HUDEP-2 (cell line): ENCODE data around the gene DCAF6.
"Not testable (repeated sequence)": the region's sequence is repeated elsewhere in the genome, so short reads cannot be mapped to it uniquely, and the experiment has no call there.

ENCODE experiments used
- DNase-seq, 76 experiments: peaks; one replicate each; lab custom pipeline; 2025; ENCODE audit not compliant: unreplicated experiment in 76 of 76; lab: John Stamatoyannopoulos, UW

Gene DCAF6, protein sequence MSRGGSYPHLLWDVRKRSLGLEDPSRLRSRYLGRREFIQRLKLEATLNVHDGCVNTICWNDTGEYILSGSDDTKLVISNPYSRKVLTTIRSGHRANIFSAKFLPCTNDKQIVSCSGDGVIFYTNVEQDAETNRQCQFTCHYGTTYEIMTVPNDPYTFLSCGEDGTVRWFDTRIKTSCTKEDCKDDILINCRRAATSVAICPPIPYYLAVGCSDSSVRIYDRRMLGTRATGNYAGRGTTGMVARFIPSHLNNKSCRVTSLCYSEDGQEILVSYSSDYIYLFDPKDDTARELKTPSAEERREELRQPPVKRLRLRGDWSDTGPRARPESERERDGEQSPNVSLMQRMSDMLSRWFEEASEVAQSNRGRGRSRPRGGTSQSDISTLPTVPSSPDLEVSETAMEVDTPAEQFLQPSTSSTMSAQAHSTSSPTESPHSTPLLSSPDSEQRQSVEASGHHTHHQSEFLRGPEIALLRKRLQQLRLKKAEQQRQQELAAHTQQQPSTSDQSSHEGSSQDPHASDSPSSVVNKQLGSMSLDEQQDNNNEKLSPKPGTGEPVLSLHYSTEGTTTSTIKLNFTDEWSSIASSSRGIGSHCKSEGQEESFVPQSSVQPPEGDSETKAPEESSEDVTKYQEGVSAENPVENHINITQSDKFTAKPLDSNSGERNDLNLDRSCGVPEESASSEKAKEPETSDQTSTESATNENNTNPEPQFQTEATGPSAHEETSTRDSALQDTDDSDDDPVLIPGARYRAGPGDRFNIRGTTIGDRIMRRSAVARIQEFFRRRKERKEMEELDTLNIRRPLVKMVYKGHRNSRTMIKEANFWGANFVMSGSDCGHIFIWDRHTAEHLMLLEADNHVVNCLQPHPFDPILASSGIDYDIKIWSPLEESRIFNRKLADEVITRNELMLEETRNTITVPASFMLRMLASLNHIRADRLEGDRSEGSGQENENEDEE

DNA sequence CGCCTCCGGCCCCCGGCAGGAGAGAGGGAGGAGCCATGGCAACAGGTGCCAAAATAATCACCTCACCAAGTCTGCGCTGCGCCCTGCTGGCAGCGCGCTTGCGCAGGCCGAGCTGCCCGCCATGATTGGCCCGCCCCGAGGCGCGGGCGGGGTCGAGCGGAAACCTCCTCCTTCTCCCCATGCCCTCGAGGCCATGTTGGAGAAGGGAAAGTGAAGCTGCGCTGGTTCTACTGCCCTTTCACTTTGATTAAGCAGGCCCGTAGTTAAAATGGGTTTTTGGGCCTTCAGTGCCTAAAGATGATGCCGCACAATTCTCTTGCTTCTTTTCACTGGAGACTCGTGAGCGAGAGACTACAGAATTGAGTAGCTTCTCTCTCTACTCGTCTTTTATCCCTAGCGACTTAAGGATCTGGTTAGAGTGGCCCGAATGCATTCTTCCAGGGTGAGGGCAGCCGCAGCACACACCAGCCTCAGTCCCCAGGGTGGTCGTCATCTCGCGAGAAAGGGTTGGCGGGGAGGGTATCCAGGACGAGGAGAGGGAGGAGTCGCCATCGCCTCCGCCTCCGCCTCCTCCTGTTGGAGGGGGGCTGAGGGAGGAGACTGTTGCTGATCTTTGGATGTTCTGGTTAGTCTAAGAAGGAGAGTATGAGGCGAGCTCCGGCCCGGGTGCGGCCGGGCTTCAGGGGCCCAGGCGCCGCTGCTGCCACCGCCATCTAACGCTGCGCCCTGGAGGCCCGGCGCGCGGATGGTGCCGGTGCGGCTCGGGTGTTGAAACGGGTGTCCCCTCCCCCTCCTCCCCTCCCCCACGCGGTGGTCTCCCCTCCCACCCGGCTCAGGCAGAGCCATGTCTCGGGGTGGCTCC lies at the start of gene DCAF6:
Gene DCAF6, plus strand, starts transcription at position 616 of the 862 bp plus-strand sequence. Its CDS starts 229 bp downstream, at position 845.
- DNase-seq = peak; percentile 57 to 99 (median 95)

DNA sequence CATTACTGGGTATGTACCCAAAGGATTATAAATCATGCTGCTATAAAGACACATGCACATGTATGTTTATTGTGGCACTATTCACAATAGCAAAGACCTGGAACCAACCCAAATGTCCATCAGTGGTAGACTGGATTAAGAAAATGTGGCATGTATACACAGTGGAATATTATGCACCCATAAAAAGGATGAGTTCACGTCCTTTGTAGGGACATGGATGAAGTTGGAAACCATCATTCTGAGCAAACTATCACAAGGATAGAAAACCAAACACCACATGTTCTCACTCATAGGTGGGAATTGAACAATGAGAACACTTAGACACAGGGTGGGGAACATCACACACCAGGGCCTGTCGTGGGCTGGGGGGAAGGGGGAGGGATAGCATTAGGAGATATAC lies 49.3 kb upstream of the DCAF6 start:
- DNase-seq = not testable (repeated sequence)

DNA sequence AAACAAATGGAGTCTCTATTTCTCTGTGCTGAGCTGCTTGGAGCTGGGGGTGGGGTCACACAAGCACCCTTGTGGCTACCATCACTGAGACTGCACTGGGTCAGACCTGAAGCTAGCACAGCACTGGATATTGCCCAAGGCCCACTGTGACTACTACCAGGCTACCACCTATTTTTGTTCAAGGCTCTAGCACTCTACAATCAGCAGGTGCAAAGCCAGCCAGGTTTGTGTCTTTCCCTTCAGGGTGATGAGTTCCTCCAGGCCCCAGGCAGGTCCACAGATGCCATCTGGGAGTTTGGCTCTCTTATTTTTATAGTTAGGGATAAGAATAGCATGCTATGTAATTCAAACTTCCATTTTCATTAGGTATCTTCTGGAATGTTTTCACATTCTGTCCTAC lies 46.1 kb upstream of the DCAF6 start:
- DNase-seq = no peak

DNA sequence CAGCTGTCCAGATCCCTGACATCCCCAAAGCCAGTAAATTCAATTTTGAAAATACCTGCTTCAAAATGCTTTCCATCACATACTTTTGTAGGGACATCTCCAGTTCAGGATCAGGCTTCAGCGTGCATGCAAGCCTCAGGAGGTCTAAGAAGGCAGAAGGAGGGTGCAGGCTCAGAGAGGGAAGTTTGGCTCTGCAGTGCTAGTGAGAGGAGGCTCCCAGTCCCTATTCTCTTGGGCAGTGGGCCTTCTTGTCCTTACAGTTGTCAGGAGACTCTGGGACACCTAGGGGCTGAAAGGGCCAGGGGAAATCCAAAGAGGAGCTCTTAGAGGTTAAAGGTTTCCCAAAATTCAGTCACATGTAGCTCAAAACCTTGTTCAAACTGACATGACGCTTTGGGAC lies 42.7 kb upstream of the DCAF6 start:
- no peak for DNase-seq

DNA sequence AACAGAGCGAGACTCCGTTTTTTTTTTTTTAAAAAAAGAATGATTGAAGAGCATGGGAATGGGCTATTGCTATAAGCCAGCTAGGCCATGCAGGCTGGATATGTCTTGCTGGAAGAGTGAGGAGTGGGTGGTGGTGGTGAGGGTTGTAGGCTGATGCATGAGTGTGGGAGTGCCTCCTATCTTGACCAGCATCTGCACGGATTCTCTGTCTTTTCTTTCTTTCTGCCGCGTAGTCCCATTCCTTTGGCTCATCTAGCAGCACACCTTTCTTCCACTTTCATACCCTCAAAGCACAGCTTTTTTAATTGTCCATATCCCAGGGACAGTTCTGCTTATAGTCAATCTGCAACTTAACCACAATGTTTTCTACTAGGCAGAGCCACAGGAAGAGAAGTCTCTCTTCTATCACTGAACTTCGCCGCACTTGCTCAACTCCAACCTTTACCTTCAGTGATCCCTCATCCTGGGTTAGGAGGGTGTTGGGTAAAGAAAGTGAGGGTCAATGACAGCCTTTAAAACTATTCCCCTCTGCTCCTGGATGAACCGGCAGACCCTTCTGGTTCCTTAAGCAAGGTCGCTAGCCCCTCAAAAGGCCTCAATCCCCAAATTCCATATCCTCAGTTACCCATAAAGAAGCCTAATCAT lies 37.8 kb upstream of the DCAF6 start:
- no peak for DNase-seq

DNA sequence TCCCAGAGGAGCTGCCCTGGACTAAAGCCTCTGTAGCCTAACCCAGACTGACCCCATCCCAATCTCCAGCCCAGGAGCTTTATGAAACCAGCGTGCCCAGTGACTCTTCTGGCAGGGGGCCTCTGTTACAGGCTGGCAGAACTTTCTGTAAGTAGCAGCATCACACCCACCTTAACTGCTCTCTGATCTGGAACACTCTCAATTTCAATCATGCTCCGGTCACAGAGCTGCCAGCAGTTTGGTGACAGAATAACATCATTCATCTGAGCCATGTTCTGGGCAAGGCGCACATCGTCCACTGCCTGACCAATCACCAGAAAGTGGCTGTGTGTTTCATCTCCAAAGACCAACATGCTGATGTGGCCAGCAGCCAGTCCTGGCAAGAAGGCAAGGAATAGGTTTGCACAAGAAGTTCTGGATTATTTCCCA lies 37.2 kb upstream of the DCAF6 start:
- no peak for DNase-seq

DNA sequence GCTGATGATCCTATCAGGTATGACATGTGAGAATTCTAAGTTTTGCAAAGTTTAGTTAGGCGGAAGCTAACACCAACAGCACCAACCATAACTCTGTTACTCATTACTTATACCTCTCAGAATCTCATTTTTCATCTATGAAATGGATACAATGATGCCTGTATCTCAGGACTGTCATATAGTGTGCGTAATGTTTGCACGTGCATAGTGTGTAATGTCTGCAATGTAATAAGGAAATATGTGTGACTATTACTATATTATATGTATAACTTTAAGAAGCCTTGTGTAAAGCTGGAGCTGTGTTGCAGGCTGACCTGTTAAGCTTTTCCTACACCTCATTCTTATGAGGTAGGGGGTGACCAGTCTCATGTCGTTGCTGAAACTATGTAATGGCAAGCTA lies 35.6 kb upstream of the DCAF6 start:
- no peak for DNase-seq

DNA sequence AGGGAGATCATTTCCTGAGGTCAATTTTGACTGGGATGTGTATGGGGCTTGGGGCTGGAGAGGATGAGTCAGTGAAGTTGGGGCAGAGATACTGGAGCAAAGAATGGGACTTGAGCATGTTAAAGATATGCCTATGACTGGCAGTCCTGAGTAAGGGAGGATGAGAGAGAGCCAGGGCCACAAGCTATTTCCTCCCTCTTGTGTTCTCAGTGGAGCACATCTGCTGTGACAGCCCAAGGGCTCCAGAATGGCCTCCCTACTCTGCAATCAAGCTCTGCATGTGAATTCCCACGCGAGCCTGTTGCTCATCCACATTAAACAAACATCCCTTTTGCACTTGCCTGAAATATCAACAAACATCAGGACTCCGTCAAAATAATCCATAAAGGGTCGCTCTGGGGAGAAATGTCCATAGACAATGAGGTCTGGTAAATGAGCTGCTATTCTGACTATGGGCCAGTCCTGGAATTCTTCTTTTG lies 31.8 kb upstream of the DCAF6 start:
- peak in 1 of 76 experiments; percentile 5 for DNase-seq

DNA sequence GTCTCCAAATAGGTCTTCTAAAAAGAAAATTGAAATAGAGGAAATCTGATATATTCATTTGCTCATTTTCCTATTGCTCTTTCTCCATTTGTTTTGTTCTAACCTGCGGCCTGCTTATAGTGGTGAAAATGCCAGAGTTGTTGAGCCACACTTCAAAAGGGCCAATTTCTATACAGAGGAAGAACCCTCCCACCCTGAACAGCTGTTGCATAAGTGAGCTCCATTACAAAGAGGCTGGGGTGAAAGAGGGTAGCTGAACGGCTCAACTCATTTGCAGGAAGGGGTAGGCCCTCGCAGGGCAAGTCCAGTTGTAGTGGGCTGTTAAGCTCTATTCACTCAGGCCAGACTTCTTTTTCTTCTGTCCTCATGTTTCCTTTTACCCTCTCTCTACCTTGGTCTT lies 31.3 kb upstream of the DCAF6 start:
- DNase-seq = no peak

DNA sequence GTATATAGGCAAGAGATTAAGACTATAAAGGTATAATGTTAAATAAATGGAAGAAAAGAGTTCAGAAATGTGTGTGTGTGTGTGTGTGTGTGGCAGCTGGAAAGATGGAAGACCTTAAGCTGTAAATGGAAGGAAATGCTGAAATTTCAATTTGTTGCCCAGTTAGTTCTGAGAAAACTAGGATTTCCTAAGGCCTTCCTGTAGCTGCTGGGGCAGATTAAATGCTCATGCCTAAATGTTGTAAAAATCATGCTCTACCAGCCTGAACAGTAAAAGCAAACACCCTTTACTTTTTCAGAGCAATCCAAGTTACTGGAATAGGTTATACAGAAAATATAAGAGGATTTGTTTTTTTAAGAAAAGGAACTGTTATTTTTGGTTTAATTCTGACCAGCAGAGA lies 30.8 kb upstream of the DCAF6 start:
- no peak for DNase-seq

DNA sequence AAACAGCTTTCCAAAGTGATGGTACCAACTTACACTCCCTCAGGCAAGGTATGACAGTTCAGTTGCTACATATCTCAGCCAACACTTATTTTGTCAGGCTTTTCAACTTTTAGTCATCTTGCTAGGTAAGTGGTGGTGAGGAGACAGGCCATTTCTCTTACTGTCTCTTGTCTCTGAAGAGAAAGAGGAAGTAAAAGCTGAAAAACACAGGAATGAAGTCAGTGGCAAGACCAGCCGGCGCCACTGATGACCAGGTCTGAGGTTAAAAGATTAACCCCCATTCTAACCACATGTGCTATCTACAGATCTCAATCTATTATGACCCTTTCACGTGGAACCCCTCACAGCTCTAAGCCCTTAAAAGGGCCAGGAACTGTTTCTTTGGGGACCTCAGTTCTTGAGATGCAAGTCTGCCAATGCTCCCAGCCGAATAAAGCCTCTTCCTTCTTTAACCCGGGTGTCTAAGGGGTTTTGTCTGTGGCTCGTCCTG lies 26.7 kb upstream of the DCAF6 start:
- DNase-seq = peak in 8 of 76 experiments; percentile 15 to 61 (median 31)

DNA sequence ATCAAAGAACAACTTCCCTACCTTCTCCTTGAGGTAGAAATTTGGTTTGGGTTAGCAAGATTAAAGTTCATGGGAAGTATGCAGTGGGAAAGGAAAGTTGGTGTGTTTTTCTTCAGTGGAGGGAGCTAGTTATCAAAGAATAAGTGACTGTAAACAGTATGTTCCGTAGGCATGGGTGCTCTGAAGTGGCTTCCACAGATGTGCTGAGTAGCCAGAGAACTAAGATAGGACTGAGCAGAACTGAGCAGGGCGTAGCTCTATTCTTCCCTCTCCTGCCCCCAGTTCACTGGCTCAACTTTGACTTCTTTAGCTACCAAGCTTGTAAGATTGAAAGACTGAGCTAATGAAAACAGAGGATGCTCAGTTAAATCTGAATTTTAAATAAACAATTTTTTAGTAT lies 26.0 kb upstream of the DCAF6 start:
- DNase-seq = peak in 1 of 76 experiments; percentile 8

DNA sequence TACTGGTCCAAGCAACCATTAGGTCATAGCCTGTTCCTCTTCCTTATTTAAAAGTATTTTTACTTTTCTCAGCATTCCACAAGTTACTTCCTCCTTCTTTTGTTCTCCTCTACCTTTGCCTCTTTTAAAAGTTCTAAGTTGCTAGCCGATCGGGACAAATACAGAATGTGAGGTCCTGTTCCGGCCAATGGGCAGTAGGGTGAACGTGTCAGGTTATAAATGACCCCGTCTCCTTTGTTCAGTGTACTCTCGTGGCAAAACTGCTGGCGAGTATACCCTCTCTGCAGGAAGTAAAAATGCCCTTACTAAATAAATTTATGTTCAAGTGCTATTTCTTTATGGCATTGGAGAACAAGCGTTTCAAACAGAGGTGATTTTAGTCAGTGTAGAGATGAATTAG lies 25.1 kb upstream of the DCAF6 start:
- DNase-seq = no peak

DNA sequence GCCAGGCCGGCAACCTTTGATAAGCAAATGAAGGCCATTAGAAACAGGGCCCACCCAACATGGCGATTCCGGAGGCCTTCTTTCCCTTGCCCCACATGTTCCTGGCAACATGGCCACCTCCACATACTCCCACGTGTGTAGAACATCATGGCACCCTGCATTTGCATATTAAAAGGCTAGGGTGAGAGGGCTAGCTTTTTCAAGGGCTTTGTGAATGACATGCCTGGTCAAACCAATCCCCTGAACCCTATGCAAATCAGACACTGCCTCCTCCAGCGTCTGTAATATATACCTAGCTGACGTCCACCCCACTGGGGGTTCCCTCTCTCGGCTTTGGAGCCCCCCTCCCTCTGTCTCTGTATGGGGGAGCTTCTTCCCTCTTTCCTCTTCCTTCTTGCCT lies 24.2 kb upstream of the DCAF6 start:
- DNase-seq = no peak

DNA sequence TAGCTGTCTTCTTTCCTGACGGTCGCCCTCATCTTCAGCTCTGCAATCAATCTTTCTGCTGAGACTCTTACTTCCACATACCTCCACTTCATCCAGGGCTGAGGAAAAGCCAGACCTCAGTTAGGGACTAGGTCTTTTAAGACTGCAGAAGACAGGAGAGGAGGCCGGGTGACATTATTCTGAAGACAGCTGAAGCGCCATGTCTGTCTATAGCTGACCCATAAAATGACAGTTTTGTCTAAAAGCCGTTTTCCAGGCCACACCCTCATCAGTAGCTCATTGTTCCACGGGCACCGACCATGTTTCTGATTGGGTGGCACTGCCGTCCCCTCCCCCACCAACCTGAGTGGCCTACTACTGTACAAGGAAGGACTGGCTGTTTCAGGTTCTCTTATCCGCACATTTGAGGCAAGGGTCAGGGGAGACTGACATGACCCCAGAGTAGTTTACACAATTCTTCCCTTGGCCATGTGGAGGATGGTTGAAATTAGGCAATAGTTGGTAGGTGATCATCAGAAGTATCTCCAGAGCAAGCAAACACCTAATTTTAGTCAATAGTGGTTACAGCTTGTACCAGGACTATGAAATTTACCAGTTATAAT lies 22.5 kb upstream of the DCAF6 start, which contains the start of gene ADCY10:
Gene ADCY10, minus strand, starts transcription at position 240 of the 602 bp plus-strand sequence. CDS start 8,994 bp downstream, outside the sequence.
- DNase-seq = no peak

DNA sequence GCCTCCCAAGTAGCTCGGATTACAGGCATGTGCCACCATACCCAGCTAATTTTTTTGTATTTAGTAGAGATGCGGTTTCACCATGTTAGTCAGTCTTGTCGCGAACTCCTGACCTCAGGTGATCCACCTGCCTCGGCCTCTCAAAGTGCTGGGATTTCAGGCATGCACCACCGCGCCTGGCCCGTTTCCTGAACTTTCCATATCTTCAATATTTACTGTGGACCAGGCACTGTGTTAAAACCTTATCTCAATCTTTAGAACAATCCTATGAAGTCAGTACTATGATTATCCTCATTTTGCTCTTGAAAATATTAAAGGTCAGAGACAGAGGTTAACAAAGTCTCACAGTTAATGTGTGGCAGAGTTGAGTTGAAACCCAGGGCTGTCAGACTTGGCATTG lies 20.9 kb upstream of the DCAF6 start:
- no peak for DNase-seq

DNA sequence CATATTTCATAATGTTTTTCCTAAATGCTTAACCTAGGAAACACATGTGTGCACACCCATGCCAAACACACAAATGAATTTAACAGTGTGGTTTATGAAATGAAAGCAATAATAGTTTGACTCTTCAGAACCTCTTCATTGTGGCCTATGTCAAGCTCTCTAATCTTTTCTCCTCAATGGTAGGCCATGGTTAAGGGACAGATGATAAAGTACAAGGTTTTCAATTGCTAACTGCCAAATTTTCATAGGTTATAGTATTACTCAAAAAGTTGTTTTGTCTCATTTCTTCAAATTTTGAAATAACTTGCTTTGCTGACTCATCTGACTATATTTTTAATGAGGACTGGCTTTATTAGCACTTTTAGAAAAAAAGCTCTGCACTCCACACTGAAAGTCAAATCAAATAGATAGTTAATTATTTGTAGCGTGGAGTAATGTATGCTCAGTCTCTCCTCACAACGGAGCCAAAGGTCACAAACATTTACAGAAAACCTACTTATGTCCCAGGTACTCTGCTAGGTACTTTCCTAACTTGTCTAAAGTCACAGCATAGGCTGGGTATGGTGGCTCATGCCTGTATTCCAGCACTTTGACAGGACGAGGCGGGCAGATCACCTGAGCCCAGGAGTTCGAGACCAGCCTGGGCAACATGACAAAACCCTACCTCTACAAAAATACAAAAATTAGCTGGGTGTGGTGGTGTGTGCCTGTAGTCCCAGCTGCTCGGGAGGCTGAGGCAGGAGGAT lies 19.5 kb upstream of the DCAF6 start:
- DNase-seq = no peak

DNA sequence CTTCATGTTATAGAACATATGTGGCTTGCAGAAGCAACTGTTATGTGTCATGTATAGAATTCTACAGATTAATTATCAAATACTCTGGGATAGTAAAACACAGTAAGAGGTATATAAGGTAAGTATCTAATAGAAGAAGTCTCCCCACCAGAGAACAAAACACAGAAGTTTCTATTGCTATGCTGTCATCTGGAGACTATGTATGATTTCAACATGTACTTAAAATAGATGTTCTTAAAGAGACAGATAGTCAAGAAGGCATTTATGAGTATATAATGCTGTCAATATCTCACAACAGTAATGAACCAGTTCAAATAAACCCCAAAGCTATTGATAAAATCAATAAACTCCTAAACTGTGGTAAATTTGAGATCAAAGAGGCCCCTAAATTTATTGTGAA lies 14.5 kb upstream of the DCAF6 start:
- no peak for DNase-seq
